SK-MEL-5 (cell line): ENCODE measurements around the gene MED15. TPM values are rescaled to one million over a fixed set of nuclear protein-coding genes. Genes with fewer than 3 reads are reported as not detected.
"Not testable (repeated sequence)": the region's sequence is repeated elsewhere in the genome, so short reads cannot be mapped to it uniquely, and the experiment has no call there.

Source experiments
- DNase-seq: peaks from one replicate; pipeline ENCODE4 v3.0.0-alpha.2; 2016; ENCODE audit warnings: low read depth, low spot score
- in situ Hi-C: cut with HindIII; loops from 2 replicates; pipeline ENCODE4 v1.10.0; 2016; ENCODE audit warnings: low sequenced_read_pairs, high pct_unique_total_duplicates, low pct_unique_long_range_greater_than_20kb
- total RNA-seq: library from RNA; depleted of rRNA; stranded (reverse); fragments of >200 nt; shearing (Covaris generic); gene quantifications from 2 replicates; pipeline ENCODE4 v1.2.3, GENCODE V29; 2014

Gene MED15
- total RNA-seq, 1 experiment from 2014 or later, result 86.9 TPM

DNA sequence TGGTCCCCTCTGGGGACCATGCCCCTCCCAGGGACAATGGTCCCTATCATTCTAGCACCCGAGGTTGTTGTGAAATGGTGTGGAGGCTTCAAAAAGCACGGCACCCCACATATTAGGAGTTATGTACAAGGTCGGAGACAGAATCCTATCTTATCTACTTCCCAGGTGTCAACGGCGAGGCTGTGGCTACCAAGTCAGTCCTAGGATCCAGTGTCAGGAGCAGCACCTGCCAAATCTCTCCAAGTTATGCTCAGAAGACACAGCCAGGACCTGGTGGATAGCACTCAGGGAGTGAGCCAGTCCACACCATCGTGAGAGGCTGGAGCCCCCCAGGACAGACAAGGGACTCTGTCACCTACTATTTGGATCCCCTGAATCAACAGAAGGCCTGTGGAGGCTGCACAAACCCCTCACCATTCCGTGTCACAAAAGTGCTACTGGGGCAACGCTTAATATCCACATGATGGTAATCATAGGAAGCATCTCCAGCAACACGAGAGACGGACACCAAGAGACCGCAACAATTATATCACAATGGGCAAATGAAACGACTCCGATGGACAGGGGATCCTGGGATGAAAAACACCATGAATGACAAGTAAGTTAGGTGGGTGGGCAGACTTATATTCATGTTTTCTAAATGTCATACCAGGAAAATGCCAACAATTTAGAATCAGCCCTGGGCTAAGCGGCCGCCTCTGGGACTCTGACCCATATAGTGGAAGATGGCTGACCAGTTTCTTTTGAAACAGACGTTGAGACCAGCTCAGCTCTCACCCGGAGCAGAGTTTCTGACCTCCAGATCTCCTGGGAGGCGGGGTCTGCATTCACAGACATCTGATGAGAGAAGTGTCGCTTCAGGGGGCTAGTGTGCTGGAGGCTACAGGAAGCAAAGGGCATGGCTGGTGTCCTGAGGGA lies 108.4 kb downstream of the MED15 start:
- in situ Hi-C loops, result no loop called here
- no peak for DNase-seq

DNA sequence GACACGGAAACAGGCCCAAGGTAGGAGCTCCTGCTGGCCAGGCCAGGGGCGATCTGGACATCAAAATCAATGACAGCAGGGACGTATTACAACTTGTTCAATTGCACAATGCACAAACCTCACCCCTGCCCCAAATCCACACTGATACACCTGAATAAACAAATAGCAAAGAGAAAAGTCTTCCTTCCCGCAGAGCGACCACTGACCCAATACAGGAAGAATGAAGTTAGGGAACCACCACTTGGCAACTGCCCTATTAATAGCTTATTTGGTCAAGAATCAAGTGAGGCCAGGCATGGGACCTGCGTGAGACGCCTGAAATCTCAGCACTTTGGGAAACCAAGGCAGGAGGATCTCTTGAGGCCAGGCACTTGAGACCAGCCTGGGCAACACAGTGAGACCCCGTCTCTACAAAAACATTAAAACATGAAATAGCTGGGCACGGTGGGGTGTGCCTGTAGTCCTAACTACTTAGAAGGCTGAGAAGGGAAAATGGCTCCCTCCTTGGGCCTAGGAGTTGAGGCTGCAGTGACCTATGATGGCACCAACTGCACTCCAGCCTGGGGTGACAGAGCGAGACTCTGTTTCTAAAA lies 109.1 kb downstream of the MED15 start:
- in situ Hi-C loops, result no loop called here
- no peak for DNase-seq

DNA sequence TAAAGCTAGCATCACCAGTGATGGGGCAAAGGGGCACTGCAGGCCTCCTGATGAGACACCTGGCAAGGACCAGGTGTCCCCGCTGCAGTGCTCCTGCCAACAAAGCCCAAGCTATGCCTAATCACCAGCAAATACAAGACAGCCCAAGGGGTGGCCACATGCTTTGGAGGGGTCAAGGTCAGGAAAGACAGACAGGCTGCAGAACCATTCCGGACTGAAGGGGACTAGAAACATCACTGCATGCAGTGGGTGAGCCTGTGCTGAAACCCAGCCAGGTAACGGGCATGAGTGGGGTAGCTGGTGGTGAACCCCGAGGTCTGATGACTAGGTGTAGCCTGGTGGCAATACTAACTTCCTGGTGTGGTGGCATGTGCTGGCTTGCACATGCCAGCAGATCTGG lies 111.1 kb downstream of the MED15 start:
- in situ Hi-C loops, result no loop called here

DNA sequence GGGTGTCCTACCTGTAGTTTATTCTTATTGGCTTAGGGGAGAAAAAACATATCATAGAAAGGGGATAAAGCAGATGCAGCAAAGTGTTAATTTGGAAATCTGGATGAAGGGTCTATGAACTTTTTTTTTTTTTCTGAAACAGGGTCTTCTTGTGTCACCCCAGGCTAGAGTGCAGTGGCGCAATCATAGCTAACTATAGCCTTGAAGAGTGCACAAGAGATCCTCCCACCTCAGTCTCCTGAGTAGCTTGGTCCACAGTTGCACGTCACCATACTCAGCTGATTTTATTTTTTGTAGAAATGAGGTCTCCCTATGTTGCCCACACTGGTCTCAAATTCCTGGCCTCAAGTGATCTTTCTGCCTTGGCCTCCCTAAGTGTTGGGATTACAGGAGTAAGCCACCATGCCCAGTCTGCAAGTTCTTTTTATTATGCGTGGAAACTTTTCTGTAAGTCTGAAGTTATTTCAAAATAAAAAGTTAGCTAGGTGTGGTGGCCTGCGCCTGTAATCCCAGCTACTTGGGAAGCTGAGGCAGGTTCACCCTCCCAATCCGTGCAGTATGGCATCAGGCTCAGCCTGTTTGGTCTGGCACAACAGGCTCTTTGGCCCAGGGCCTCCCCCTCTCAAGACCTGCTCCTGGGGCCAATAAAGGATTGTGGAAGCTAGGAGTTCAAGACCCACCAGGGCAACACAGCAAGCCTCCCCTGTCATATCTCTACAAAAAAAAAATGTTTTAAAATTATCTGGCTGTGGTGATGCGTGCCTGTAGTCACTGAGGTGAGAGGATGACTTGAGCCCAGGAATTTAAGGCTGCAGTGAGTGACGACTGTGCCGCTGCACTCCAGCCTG lies 111.9 kb downstream of the MED15 start:
- in situ Hi-C loops, result no loop called here
- DNase-seq, result no peak

More for the DNA sequence above, 111.1 kb downstream of the MED15 start:
- no peak for DNase-seq

DNA sequence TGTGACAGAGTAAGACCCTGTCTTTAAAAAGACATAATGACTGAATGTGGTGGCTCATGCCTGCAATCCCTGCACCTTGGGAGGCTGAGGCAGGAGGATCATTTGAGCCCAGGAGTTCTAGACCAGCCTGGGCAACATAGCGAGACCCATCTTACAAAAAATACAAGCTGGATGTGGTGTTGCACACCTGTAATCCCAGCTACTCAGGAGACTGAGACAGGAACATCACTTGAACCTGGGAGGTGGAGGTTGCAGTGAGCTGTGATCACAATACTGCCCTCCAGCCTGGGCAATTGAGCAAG lies 112.4 kb downstream of the MED15 start:
- DNase-seq, in situ Hi-C loops: not testable (repeated sequence)

DNA sequence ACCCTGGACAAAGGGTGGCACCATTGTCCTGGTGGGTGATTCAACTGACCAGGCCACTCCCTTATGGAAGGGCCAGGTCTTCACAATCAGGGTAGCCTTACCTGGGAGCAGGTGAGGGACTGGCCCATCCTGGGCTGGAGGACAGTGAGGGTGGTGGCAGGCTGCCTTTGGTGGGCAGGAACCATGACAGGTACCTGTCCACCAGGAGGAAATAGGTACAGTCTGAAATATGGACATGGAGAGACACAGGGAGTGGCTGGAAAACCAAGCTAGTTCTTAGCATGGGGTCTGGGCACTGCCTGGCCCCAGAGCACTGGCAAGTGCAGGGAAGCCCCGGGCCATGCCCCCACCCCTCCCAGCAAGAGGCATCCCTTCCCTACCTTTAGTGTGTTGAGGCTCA lies 113.8 kb downstream of the MED15 start:
- DNase-seq, result no peak
- in situ Hi-C loops, result no loop called here

- in situ Hi-C loops, result no loop called here
These were observed 115.4 kb downstream of the MED15 start for GRCh38 chr22:20622650-20623339.

GRCh38 chr22:20624161-20624616 lies 116.8 kb downstream of the MED15 start:
- in situ Hi-C loops, result no loop called here
- DNase-seq, result no peak

More at GRCh38 chr22:20622650-20623339, 115.4 kb downstream of the MED15 start:
- no peak for DNase-seq

DNA sequence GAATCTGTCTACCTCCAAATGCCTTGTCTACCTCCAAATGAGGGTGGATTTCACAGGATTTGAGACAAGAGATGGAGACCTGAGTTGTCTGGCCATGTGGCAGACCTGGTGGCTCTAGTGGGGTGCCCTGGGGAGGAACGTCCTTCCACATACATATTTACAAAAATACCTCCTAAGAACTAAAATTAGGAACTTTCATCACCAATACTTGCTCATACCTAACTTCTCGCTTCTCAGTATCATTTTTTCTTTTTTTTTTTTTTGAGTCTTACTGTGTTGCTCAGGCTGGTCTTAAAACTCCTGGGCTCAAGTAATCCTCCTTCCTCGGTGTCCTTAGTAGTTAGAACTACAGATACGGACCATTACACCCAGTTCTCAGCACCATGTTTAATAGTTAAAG lies 117.9 kb downstream of the MED15 start:
- in situ Hi-C loops, result no loop called here
- DNase-seq, result no peak

DNA sequence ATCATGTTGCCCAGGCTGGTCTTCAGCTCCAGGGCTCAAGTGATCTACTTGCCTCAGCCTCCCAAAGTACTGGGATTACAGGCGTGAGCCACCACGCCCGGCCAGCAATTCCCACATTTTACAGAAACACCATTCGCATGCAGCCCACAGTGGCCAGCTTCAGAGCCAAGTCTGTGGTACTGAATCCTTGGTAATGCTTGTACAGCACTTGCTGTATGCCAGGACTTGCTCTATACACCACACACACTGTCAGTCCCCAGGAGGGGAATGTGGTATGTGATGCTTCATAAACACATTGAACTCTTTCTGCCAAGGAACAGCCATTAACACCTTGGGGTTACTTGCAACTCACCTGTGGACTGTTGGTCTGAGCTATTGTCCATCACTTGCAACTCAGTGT lies 119.4 kb downstream of the MED15 start:
- DNase-seq, result no peak
- in situ Hi-C loops, result no loop called here

GRCh38 chr22:20627432-20627831 lies 120.0 kb downstream of the MED15 start:
- in situ Hi-C loops, result no loop called here

GRCh38 chr22:20628081-20628939 lies 120.9 kb downstream of the MED15 start:
- in situ Hi-C loops, result no loop called here
- no peak for DNase-seq

More at GRCh38 chr22:20627432-20627831, 120.0 kb downstream of the MED15 start:
- DNase-seq, result no peak

GRCh38 chr22:20629401-20629800 lies 122.0 kb downstream of the MED15 start:
- in situ Hi-C loops, result no loop called here
- no peak for DNase-seq

GRCh38 chr22:20630873-20631617 lies 123.6 kb downstream of the MED15 start:
- in situ Hi-C loops, result no loop called here

DNA sequence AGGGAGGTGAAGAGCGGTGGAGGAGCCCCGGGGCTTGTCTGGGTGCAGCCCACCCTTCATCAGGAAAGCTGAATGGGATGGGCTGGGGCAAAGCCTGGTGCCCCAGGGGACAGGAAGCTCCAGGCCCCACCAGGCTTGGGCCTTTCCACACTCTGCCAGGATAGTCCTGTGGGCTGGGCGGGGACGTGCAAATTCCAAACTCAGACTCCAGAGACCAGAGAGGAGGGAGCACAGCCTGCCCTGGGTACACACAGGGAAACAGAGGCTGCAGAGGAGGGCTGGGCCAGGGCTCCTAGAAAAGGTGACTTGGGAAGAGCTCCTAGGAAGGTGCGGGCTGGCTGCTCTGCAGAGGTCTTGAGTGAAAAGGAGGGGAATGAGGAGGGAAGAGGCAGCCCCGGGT lies 124.7 kb downstream of the MED15 start:
- in situ Hi-C loops, result no loop called here
- no peak for DNase-seq

More at GRCh38 chr22:20630873-20631617, 123.6 kb downstream of the MED15 start:
- no peak for DNase-seq

DNA sequence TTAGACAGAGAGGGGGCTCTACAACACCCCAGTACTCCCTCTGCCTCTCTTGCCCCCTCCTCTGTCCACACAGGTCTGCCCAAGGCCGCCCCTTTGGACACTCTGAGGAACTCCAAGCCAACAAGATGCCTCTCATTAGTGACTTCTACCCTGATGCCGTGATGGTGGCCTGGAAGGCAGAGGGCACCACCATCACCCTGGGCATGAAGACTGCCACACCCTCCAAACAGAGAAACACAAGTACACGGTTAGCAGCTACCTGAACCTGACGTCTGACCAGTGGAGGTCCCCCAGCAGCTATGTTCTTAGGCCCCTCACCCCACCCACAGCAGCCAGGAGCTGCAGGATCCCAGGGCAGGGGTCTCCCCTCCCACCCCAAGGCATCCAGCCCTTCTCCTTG lies 125.1 kb downstream of the MED15 start:
- in situ Hi-C loops, result no loop called here
- no peak for DNase-seq
